ENCODE data around the gene ABLIM3. TPM values are rescaled to one million over a fixed set of nuclear protein-coding genes. Genes with fewer than 3 reads are reported as not detected.

Gene ABLIM3
- polyA plus RNA-seq, 3 donors from 2014 or later: 0.21 to 0.30 TPM; not detected in 1

DNA sequence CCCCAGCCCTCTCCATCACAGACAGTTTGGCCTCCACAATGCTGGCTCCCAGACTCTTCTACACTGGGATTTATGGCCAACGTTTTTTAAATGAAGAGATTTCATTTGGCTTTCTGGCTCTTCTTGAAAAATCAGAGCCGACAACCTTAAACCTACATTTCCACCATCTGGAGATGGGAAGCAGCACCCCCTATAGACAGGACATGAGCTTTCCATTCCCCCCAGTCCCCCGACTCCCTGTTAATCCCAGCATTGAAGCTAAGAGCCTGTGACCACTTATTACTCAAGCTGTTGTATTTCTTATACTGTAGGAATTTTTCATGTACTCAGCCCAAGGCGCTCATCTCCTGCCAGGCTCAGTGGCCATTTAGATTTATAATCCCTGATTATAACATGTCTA is 96.4 kb downstream of the ABLIM3 start:
- Mint-ChIP-seq H3K36me3 (peaks cover 0 to 4% (median 4%) of the 10 kb centered on the region in 3 donors), H3K9me3 (no peaks in the 10 kb centered on the region), H3K27me3 (ENCODE audit: low read depth in 3 of 3) (peaks cover 3 to 8% (median 8%) of the 10 kb centered on the region in 3 donors), H3K4me1 (peaks cover 10 to 28% of the 10 kb centered on the region in 2 donors), H3K27ac (peak overlapping the region in 1 of 6 donors; percentile 1), H3K4me3 (no peak overlapping the region)
- DNase-seq: no peak

DNA sequence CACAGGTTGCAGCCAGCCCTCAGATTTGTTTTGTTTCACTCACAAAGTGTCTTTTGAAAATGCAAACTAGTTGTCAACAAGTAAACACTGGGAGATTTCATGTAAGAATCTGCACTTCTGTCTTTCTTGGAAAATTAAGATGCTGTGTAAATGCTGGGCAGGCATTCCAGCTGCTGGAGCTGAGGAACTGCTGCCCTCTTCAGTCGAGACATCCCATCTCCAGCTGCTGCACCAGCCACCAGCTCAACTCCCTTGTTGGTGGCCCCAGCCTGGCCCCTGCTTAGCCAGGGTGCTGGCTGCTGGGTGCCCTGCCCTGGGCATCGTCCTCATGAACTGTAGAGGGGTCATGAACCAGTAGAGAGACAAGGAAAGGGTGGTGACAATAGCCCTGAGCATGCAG is 97.2 kb downstream of the ABLIM3 start:
- H3K4me3 Mint-ChIP-seq: no peak overlapping the region
- H3K36me3 Mint-ChIP-seq: peaks cover 0 to 4% (median 4%) of the 10 kb centered on the region in 3 donors
- H3K4me1 Mint-ChIP-seq: peaks cover 10 to 28% of the 10 kb centered on the region in 2 donors
- H3K9me3 Mint-ChIP-seq: no peaks in the 10 kb centered on the region
- H3K27ac Mint-ChIP-seq: peak overlapping the region in 2 of 6 donors; percentile 1 to 42
- H3K27me3 Mint-ChIP-seq (ENCODE audit: low read depth in 3 of 3): peaks cover 3 to 8% (median 5%) of the 10 kb centered on the region in 3 donors
- DNase-seq: no peak

DNA sequence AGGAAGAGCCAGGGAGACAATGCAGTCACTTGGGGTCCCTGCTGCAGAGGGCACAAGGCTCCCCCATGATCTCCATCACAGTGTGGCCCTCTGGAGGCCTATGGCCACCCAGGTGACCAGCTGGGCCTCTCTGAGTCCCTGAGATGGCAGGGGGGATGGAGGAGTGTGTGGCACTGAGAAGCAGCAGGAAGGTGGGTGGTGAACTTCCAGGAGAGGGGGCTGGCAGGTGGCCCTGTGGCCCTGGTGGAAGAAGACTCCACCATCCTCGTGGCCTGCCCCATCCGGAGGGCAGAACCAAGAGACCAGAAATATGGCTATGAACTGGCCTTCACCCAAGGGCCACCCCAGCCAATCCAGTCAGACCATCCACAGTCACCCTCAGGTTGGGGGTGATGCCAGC is 98.6 kb downstream of the ABLIM3 start:
- Mint-ChIP-seq H3K9me3 (no peaks in the 10 kb centered on the region), H3K27ac (peak overlapping the region in 4 of 6 donors; percentile 62 to 88 (median 67)), H3K4me1 (peaks cover 10 to 28% of the 10 kb centered on the region in 2 donors), H3K4me3 (peak overlapping the region in 4 of 5 donors; percentile 53 to 76 (median 68)), H3K36me3 (peaks cover 0 to 4% (median 4%) of the 10 kb centered on the region in 3 donors), H3K27me3 (ENCODE audit: low read depth in 3 of 3) (peaks cover 5% of the 10 kb centered on the region in 3 donors)
- no peak for DNase-seq

DNA sequence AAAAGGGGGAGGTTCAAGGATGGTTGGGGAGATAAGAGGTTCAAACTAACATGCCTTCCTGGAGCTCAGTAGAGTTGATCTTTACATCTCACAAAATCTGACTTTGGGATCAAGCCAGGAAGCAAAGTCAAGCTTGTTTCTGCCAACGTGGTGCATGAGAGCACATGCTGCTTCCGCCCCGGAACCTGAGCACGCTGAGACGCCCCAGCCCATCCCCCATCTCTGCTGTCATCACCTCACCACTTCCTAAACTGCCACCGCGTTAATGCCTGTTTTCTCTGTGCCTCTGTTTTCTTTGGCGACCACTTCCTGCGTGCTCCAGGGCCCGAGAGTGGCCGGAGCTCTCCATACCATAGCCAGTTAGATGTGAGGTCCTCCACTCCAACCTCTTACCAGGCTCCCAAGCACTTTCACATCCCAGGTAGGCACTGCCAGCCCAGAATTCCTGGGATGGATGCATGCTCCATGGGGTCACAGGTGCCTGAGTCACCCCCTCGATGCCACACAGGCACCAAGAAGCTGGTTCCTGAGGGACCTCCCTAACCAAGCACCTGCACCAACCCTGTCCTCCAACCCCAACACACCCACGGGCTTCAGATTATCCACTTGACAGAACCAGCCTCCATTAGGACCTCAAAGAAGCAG is 99.2 kb downstream of the ABLIM3 start:
- H3K4me3 Mint-ChIP-seq: peak overlapping the region; percentile 25 to 76 (median 67)
- DNase-seq: peak; percentile 52 to 82 (median 79)
- peaks cover 10 to 28% of the 10 kb centered on the region in 2 donors for H3K4me1 Mint-ChIP-seq
- no peaks in the 10 kb centered on the region for H3K9me3 Mint-ChIP-seq
- H3K27ac Mint-ChIP-seq: peak overlapping the region; percentile 58 to 88 (median 67)
- peaks cover 0 to 4% (median 4%) of the 10 kb centered on the region in 3 donors for H3K36me3 Mint-ChIP-seq
- peaks cover 5% of the 10 kb centered on the region in 3 donors for H3K27me3 Mint-ChIP-seq (ENCODE audit: low read depth in 3 of 3)

DNA sequence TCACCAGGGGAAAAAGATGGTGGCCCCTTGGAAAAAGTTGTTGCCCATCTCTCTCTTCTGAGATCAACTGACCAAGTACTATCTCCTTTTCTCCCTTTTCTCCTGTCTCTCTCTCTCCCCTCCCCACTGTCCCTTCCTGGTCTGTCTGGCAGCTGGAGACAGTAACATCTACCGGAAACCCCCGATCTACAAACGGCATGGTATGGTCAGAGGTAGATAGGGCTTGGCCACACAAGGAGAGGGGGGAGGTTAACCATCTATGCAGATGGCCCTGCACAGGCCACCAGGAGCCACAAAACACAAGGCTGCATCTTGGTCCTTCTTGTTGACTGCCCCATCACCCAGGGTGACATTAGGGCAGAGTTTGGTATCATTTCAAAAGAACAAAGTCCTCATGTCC is 101.0 kb downstream of the ABLIM3 start:
- DNase-seq: no peak
- no peaks in the 10 kb centered on the region for H3K9me3 Mint-ChIP-seq
- H3K36me3 Mint-ChIP-seq: peaks cover 0 to 4% (median 3%) of the 10 kb centered on the region in 3 donors
- H3K27me3 Mint-ChIP-seq (ENCODE audit: low read depth in 3 of 3): peaks cover 3 to 6% (median 5%) of the 10 kb centered on the region in 3 donors
- peaks cover 10 to 28% of the 10 kb centered on the region in 2 donors for H3K4me1 Mint-ChIP-seq
- no peak overlapping the region for H3K4me3 Mint-ChIP-seq
- H3K27ac Mint-ChIP-seq: peak overlapping the region in 3 of 6 donors; percentile 35 to 71 (median 62)

DNA sequence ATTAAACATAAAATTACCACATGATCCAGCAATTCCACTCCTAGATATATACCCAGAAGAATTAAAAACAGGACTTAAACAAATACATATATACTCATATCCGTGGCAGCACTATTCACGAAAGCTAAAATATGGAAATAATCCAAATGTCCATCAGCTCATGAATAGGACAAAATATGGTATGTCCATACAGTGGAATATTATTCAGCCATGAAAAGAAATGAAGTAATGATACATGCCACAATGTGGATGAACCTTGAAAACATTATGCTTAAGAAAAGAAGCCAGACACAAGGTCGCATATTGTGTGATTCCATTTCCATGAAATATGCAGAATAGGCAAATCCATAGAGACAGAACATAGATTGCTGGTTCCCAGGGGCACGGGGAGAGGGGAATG is 105.6 kb downstream of the ABLIM3 start:
- Mint-ChIP-seq H3K4me3 (no peak overlapping the region), H3K27me3 (ENCODE audit: low read depth in 3 of 3) (peaks cover 2% of the 10 kb centered on the region in 3 donors), H3K27ac (no peak overlapping the region), H3K36me3 (peaks cover 0 to 3% (median 0%) of the 10 kb centered on the region in 3 donors), H3K4me1 (peaks cover 0 to 3% of the 10 kb centered on the region in 2 donors), H3K9me3 (no peaks in the 10 kb centered on the region)
- DNase-seq: no peak

DNA sequence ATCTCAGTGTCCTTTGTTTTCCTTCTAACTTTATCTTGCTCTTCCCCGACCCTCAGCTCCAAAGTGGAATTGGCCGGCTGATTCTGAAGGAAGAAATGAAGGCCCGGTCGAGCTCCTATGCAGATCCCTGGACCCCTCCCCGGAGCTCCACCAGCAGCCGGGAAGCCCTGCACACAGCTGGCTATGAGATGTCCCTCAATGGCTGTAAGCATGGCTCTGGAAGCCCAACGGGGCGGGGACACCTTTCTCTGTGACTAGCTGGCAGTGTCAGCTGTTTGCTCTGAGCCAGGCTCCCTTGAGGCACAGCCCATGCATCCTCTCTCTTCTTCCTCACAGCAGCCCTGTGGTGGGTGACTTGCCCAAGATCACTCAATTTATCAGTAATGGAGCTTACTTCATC is 106.4 kb downstream of the ABLIM3 start:
- Mint-ChIP-seq H3K27ac (no peak overlapping the region), H3K27me3 (ENCODE audit: low read depth in 3 of 3) (peaks cover 2 to 3% (median 2%) of the 10 kb centered on the region in 3 donors), H3K36me3 (peaks cover 0 to 3% (median 0%) of the 10 kb centered on the region in 3 donors), H3K4me1 (no peaks in the 10 kb centered on the region), H3K9me3 (no peaks in the 10 kb centered on the region), H3K4me3 (no peak overlapping the region)
- no peak for DNase-seq

DNA sequence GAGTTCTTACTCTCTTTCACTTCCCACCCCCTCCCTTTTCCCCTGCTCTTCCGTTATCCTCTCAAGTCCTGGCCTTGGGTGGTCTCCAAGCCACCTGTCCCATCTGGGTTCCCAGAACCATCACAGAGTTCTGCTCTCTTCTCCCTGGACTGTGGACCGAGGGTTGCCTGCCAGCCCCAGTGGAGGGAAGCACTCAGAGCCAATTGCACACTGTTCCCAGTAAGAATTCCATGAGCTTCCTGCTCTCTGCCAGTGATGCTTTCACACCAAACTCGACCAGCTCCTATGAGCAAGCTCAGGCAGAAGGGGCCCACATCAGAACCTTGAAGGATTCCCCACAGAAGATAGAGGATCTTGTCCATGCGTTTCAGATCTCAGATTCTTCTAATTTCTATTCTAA is 110.3 kb downstream of the ABLIM3 start:
- Mint-ChIP-seq H3K27ac (no peak overlapping the region), H3K9me3 (no peaks in the 10 kb centered on the region), H3K4me1 (no peaks in the 10 kb centered on the region), H3K36me3 (peaks cover 0 to 3% (median 0%) of the 10 kb centered on the region in 3 donors), H3K27me3 (ENCODE audit: low read depth in 3 of 3) (peaks cover 2 to 3% (median 3%) of the 10 kb centered on the region in 3 donors), H3K4me3 (no peak overlapping the region)
- DNase-seq: no peak

DNA sequence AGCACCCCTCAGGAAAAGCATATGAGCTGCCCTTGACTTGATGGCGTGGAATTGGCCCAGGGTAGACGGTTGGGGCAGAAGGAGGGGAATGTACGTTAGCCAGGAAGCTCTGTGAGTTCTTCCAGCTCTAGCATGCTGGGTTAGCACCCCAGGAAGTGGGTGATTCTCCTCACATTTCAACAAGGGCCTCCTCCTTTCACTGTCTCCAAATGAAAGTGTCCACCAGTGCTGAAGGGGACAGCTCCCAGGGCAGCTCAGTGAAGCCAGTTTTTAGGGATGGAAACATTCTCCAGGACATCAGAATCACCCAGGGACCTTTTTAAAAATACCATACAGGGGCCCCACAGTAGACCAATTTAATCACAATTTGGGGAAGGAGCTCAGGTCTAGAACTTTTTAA is 113.2 kb downstream of the ABLIM3 start:
- no peaks in the 10 kb centered on the region for H3K4me1 Mint-ChIP-seq
- no peak overlapping the region for H3K27ac Mint-ChIP-seq
- DNase-seq: no peak
- H3K4me3 Mint-ChIP-seq: no peak overlapping the region
- H3K36me3 Mint-ChIP-seq: no peaks in the 10 kb centered on the region
- no peaks in the 10 kb centered on the region for H3K9me3 Mint-ChIP-seq
- peaks cover 0 to 6% (median 3%) of the 10 kb centered on the region in 3 donors for H3K27me3 Mint-ChIP-seq (ENCODE audit: low read depth in 3 of 3)

DNA sequence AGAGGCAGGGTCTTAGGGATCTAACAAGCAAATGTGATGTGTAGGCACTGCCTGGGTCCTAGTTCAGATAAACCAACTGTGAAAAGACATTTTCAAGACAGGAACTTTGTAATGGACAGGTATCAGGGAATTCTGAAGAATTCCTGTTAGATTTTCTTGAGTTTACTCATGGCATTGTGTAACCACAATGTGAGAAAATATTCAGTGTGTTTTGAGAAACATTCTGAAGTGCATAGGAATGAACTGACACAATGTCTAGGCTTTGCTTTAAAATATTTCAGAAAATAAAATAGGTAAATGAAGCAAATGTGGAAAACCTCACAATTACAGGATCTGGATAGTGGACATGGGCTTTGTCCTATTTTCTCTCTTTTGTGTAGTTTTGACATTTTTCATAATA is 115.2 kb downstream of the ABLIM3 start:
- Mint-ChIP-seq H3K36me3 (no peaks in the 10 kb centered on the region), H3K4me3 (no peak overlapping the region), H3K4me1 (no peaks in the 10 kb centered on the region), H3K27me3 (ENCODE audit: low read depth in 3 of 3) (peaks cover 0 to 8% (median 3%) of the 10 kb centered on the region in 3 donors), H3K27ac (no peak overlapping the region), H3K9me3 (no peaks in the 10 kb centered on the region)
- no peak for DNase-seq

DNA sequence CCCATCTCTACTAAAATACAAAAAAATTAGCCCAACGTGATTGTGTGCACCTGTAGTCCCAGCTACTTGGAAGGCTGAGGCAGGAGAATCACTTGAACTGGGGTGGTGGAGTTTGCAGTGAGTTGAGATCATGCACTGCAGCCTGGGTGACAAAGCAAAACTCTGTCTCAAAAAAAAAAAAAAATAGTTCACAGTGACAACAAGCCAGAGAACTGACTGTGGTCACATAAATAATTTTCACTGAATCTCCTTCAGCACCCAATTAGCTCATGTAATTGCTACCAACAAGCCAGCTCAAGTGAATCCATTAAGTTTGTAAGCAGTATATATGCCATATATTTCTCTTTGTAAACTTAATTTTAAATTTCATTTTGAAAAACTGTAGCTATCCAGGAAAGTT is 115.8 kb downstream of the ABLIM3 start:
- Mint-ChIP-seq H3K27me3 (ENCODE audit: low read depth in 3 of 3) (peaks cover 0 to 8% (median 3%) of the 10 kb centered on the region in 3 donors), H3K4me1 (no peaks in the 10 kb centered on the region), H3K36me3 (no peaks in the 10 kb centered on the region), H3K27ac (no peak overlapping the region), H3K9me3 (no peaks in the 10 kb centered on the region), H3K4me3 (no peak overlapping the region)
- DNase-seq: no peak

DNA sequence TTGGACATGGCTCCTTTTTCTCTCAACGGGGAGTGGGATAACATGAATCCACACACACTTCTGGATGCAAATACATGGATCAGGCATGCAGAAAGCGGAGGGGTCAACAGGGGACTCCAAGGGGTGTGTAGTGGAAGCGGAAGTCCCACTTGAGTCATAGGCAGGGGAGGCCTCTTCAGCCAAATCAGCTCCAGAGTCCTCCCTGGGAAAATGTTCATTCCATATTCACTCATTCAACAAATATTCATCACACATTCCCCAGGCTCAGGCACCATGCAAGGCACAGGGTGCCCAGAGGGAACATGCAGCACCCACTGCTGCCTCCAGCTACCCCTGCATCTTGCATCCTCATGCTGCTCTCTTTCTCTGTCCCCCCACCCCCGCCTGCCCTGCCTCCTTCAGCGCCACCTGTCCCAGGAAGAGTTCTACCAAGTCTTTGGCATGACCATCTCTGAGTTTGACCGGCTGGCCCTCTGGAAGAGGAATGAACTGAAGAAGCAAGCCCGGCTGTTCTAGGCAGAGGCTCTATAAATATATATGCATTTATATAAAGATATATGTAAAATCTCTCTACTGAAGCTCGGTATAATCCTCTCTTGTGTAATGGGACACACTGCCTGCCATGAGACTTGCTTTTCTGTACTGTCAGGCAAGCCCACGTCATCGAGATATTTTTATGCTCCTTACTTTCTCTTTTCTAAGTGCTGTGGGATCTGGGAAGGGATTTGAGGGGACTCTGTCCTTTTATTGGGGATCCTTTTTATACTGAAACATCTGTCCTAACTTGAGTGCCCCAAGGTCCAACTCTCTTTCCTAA is 116.8 kb downstream of the ABLIM3 start:
- no peak overlapping the region for H3K27ac Mint-ChIP-seq
- H3K9me3 Mint-ChIP-seq: no peaks in the 10 kb centered on the region
- H3K4me1 Mint-ChIP-seq: no peaks in the 10 kb centered on the region
- H3K27me3 Mint-ChIP-seq (ENCODE audit: low read depth in 3 of 3): peaks cover 0 to 7% (median 3%) of the 10 kb centered on the region in 3 donors
- DNase-seq: no peak
- H3K4me3 Mint-ChIP-seq: no peak overlapping the region
- H3K36me3 Mint-ChIP-seq: no peaks in the 10 kb centered on the region

DNA sequence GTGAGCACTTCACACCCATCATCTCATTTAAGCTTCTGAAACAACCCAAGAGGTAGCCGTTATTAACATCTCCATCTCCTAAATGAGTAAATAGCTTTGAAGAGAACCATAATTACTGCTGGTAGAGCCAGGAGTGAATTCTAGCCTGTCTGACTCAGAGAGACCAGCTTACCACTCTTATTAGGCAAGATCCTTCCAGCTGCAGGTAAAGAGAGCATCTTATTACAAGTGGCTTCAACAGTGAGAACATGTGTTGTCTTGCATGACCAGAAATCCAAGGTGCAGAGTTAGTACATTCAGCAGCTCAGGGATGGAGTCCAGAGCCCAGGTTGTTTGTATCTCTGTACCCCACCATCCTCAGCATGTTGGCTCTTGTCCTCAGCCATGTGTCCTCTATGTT is 119.5 kb downstream of the ABLIM3 start:
- Mint-ChIP-seq H3K4me1 (no peaks in the 10 kb centered on the region), H3K9me3 (peaks cover 0 to 2% (median 0%) of the 10 kb centered on the region in 6 donors), H3K36me3 (no peaks in the 10 kb centered on the region), H3K27ac (no peak overlapping the region), H3K27me3 (ENCODE audit: low read depth in 3 of 3) (peaks cover 0 to 8% (median 0%) of the 10 kb centered on the region in 3 donors), H3K4me3 (no peak overlapping the region)
- DNase-seq: no peak

DNA sequence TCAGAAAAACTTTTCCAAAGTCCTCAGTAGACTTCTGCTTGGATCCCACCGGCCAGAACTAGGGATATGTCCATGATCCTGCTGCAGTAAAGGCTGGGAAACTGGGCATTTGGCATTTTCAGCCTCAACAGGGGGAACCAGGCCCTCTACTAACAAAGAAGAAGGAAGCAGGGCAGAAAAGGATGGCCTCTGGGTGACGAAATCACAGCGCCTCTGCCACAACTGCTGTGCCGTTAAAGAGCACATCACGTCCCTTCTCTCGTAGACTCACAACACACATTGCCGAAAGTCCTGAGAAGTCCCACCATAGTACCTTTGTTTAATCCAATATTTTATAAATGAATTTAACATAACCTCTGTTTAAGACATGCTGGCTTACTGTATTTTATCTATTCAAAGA is 120.0 kb downstream of the ABLIM3 start:
- no peak for DNase-seq
- no peaks in the 10 kb centered on the region for H3K36me3 Mint-ChIP-seq
- no peaks in the 10 kb centered on the region for H3K4me1 Mint-ChIP-seq
- H3K27ac Mint-ChIP-seq: no peak overlapping the region
- H3K9me3 Mint-ChIP-seq: peaks cover 0 to 2% (median 0%) of the 10 kb centered on the region in 6 donors
- peaks cover 0 to 8% (median 0%) of the 10 kb centered on the region in 3 donors for H3K27me3 Mint-ChIP-seq (ENCODE audit: low read depth in 3 of 3)
- H3K4me3 Mint-ChIP-seq: no peak overlapping the region

All from immature natural killer cell (primary cell).